ENCODE measurements around the gene RBMS3. TPM values are rescaled to one million over a fixed set of nuclear protein-coding genes. Genes with fewer than 3 reads are reported as not detected.

The RBMS3 gene
- total and polyA plus RNA-seq, 2 of the 8 experiments (the other 6 are each of a cell fraction or from before 2014, with no cell fraction given): 3.7 to 6.9 TPM

DNA sequence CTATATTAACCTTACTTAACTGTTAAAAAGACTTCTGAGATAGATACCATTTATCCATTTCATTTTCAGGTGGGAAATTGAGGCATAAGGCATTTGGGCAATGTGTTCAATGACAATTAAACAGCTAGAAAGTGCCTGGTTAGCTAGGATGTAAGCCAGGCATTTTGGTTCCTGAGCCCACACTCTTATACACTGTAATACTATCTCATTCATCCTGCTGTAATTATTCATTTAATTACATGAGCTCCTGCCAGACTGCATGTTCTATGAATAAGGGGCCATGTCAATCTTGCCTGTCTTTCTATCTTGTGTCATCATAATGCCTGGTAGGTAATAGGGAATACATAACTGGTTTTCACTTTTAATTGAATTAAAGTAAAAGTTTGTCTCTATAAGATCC is 74.0 kb downstream of the RBMS3 start:
- no peaks in the 10 kb centered on the region for H3K27me3 ChIP-seq (replicated peaks in 1 of 4; ENCODE audit: control insufficient read depth in 3 of 4, extremely low read depth in 1 of 4, insufficient read depth in 3 of 4, low read length in 3 of 4)
- no peak overlapping the region for H3K4ac ChIP-seq (replicated peaks; ENCODE audit: insufficient read length, low read depth, low read length)
- H3K36me3 ChIP-seq (ENCODE audit: control insufficient read depth in 2 of 4, insufficient read depth in 4 of 4, low read length in 3 of 4): no peaks in the 10 kb centered on the region
- H4K91ac ChIP-seq (replicated peaks; ENCODE audit: insufficient read length, low read length): no peak overlapping the region
- no peaks in the 10 kb centered on the region for H3K79me1 ChIP-seq (ENCODE audit: low read depth, low read length)
- no peak overlapping the region for H4K8ac ChIP-seq (ENCODE audit: extremely low read depth, insufficient read depth, low read length)
- H2BK12ac ChIP-seq (ENCODE audit: low read depth, low read length): no peak overlapping the region
- no peak overlapping the region for H3K4me2 ChIP-seq (ENCODE audit: insufficient read depth in 1 of 2, low read depth in 2 of 2, low read length in 2 of 2)
- H3K18ac ChIP-seq (ENCODE audit: extremely low read depth, low read length): no peak overlapping the region
- FAIRE-seq (no peak), DNase-seq (ENCODE audit: low read depth in 1 of 2, low spot score in 2 of 2) (no peak)
- H4K5ac ChIP-seq (ENCODE audit: insufficient read length, low read depth, low read length): no peak overlapping the region
- no peak overlapping the region for H2AK5ac ChIP-seq (ENCODE audit: low read depth, low read length)
- H3K23me2 ChIP-seq (ENCODE audit: low read depth, low read length): no peaks in the 10 kb centered on the region
- ChIA-PET CTCF (ENCODE audit: partially characterized antibody) (no interaction called here), POLR2A (ENCODE audit: partially characterized antibody) (no interaction called here)
- H3K9me3 ChIP-seq (ENCODE audit: insufficient read depth in 2 of 2, low read depth in 1 of 2, low read length in 1 of 2): no peaks in the 10 kb centered on the region
- no peaks in the 10 kb centered on the region for H3K4me1 ChIP-seq (replicated peaks in 1 of 4; ENCODE audit: control insufficient read depth in 3 of 4, insufficient read depth in 4 of 4, low read length in 3 of 4)
- no peak overlapping the region for H3K56ac ChIP-seq (replicated peaks; ENCODE audit: insufficient read length, low read depth, low read length)
- no peak overlapping the region for H2BK15ac ChIP-seq (ENCODE audit: low read length)
- no peak for TF ChIP-seq CHD1 (IDR thresholded peaks at IDR 0.05; ENCODE audit: low read depth, low read length)
- TF ChIP-seq CREB1 (IDR thresholded peaks at IDR 0.05): no peak
- TF ChIP-seq TCF12 (IDR thresholded peaks at IDR 0.05; ENCODE audit: low read depth, low read length): no peak
- no peak for TF ChIP-seq JUND (IDR thresholded peaks at IDR 0.05; ENCODE audit: low read length)
- TF ChIP-seq CTBP2 (IDR thresholded peaks at IDR 0.05; ENCODE audit: borderline replicate concordance, insufficient read depth, insufficient read length, low read length): no peak
- TF ChIP-seq POU5F1 (IDR thresholded peaks at IDR 0.05; ENCODE audit: low read depth, low read length): no peak
- TF ChIP-seq TBP (IDR thresholded peaks at IDR 0.05; ENCODE audit: low read depth, low read length): no peak
- no peak for TF ChIP-seq BRCA1 (IDR thresholded peaks at IDR 0.05; ENCODE audit: low read depth, low read length)
- TF ChIP-seq JUN (IDR thresholded peaks at IDR 0.05; ENCODE audit: low read depth, low read length): no peak
- no peak for TF ChIP-seq PHF8 (conservative IDR thresholded peaks at IDR 0.05; ENCODE audit: low read depth, low read length)
- H4K20me1 ChIP-seq (replicated peaks in 1 of 2; ENCODE audit: control insufficient read depth in 1 of 2, insufficient read depth in 2 of 2, low read length in 2 of 2): no peaks in the 10 kb centered on the region
- H2BK120ac ChIP-seq (replicated peaks; ENCODE audit: low read depth, low read length): no peak overlapping the region
- H2AFZ ChIP-seq (ENCODE audit: low read length): no peak overlapping the region
- no peak overlapping the region for H3K9ac ChIP-seq (replicated peaks in 1 of 4; ENCODE audit: extremely low read depth in 1 of 4, low read depth in 3 of 4, low read length in 3 of 4)
- no peak overlapping the region for H3K4me3 ChIP-seq (ENCODE audit: extremely low read depth in 1 of 4, insufficient read depth in 2 of 4, low read depth in 3 of 4, low read length in 4 of 4)
- no peak overlapping the region for H2BK5ac ChIP-seq (ENCODE audit: low read depth, low read length)
- H3K27ac ChIP-seq (ENCODE audit: low read depth, low read length): no peak overlapping the region
- H3K14ac ChIP-seq (ENCODE audit: insufficient read length): no peak overlapping the region
- H3K79me2 ChIP-seq (ENCODE audit: control insufficient read depth in 1 of 2, insufficient read depth in 2 of 2, low read length in 2 of 2): no peaks in the 10 kb centered on the region
- H2BK20ac ChIP-seq (ENCODE audit: low read length): no peak overlapping the region
- H3K23ac ChIP-seq (ENCODE audit: insufficient read length): no peak overlapping the region
